HEK293 (cell line): Measurements from ENCODE around the gene VEZF1.

Experiments
- CTCF ChIA-PET: fragments of 350-600 bp; formaldehyde crosslinking; extraction: SDS; loops from one replicate; lab custom pipeline; 2021; ENCODE audit warnings: antibody characterized with exemption; lab: Yijun Ruan, JAX
- POLR2A ChIA-PET: fragments of 300-600 bp; formaldehyde crosslinking; extraction: SDS; loops from one replicate; lab custom pipeline; 2020; ENCODE audit warnings: antibody characterized with exemption, inconsistent platforms; lab: Yijun Ruan, JAX
- H3K27ac ChIP-seq: fragments of 200-500 bp; sonication (Bioruptor generic); 2 replicates; pipeline ENCODE4 v1.5.1; 2014; ENCODE audit warnings: low read depth, low read length, control low read depth, inconsistent platforms; ENCODE audit errors: extremely low read depth
- H3K36me3 ChIP-seq, 2 experiments: fragments of 200-500 bp in 1 of 2; sonication (Bioruptor generic) in 1 of 2; 1 replicate in 1 of 2; 2 replicates in 1 of 2; pipeline ENCODE4 v1.5.1; 2014 to 2017; ENCODE audit warnings: inconsistent platforms in 2 of 2, low read length in 2 of 2; ENCODE audit not compliant: control insufficient read depth in 2 of 2, insufficient read depth in 1 of 2
- H3K4me1 ChIP-seq: fragments of 200-500 bp; sonication (Bioruptor generic); 2 replicates; pipeline ENCODE4 v1.5.1; 2014; ENCODE audit warnings: mild to moderate bottlenecking, low read length, inconsistent platforms; ENCODE audit not compliant: control insufficient read depth, insufficient read depth
- H3K4me3 ChIP-seq: 2 replicates; pipeline ENCODE4 v1.5.1; 2011; ENCODE audit warnings: low read depth, mild to moderate bottlenecking, control low read depth, low read length, moderate library complexity
- H3K9me3 ChIP-seq: fragments of 200-500 bp; sonication (Bioruptor generic); 2 replicates; pipeline ENCODE4 v1.5.1; 2014; ENCODE audit warnings: low read depth, low read length, inconsistent platforms; ENCODE audit not compliant: control insufficient read depth, insufficient read depth
- BCL11A ChIP-seq: fragments of 450-650 bp; formaldehyde crosslinking; IDR thresholded peaks from 2 replicates; pipeline ENCODE4 v1.5.1; 2016; ENCODE audit warnings: low read depth, missing biosample characterization, missing genetic modification characterization
- GLIS2 ChIP-seq: fragments of 450-650 bp; formaldehyde crosslinking; IDR thresholded peaks from 2 replicates; pipeline ENCODE4 v1.5.1; 2016; ENCODE audit warnings: missing biosample characterization, missing genetic modification characterization
- HIC1 ChIP-seq: fragments of 450-650 bp; formaldehyde crosslinking; IDR thresholded peaks from 2 replicates; pipeline ENCODE4 v1.5.1; 2016; ENCODE audit warnings: missing biosample characterization, missing genetic modification characterization
- KLF10 ChIP-seq: fragments of 450-650 bp; IDR thresholded peaks from 2 replicates; pipeline ENCODE4 v1.5.1; 2018; ENCODE audit warnings: missing biosample characterization, mild to moderate bottlenecking, missing genetic modification characterization
- KLF17 ChIP-seq: fragments of 450-650 bp; formaldehyde crosslinking; IDR thresholded peaks from 2 replicates; pipeline ENCODE4 v1.5.1; 2016; ENCODE audit warnings: missing biosample characterization, missing genetic modification characterization
- RBAK ChIP-seq: fragments of 450-650 bp; formaldehyde crosslinking; IDR thresholded peaks from 2 replicates; pipeline ENCODE4 v1.5.1; 2016; ENCODE audit warnings: missing biosample characterization, missing genetic modification characterization
- SALL2 ChIP-seq: fragments of 450-650 bp; formaldehyde crosslinking; IDR thresholded peaks from 2 replicates; pipeline ENCODE4 v1.5.0; 2017; ENCODE audit warnings: missing biosample characterization, mild to moderate bottlenecking, missing genetic modification characterization, borderline replicate concordance
- SCRT1 ChIP-seq: fragments of 450-650 bp; formaldehyde crosslinking; IDR thresholded peaks from 2 replicates; pipeline ENCODE4 v1.5.1; 2016; ENCODE audit warnings: missing biosample characterization, missing genetic modification characterization, borderline replicate concordance
- SCRT2 ChIP-seq: fragments of 450-650 bp; formaldehyde crosslinking; IDR thresholded peaks from 2 replicates; pipeline ENCODE4 v1.5.1; 2016; ENCODE audit warnings: missing biosample characterization, missing genetic modification characterization
- SP3 ChIP-seq: fragments of 450-650 bp; formaldehyde crosslinking; IDR thresholded peaks from 2 replicates; pipeline ENCODE4 v1.5.1; 2016; ENCODE audit warnings: missing biosample characterization, missing genetic modification characterization
- ZBTB44 ChIP-seq: fragments of 450-650 bp; IDR thresholded peaks from 2 replicates; pipeline ENCODE4 v1.5.1; 2018; ENCODE audit warnings: missing biosample characterization, mild to moderate bottlenecking, missing genetic modification characterization
- ZNF121 ChIP-seq: fragments of 450-650 bp; formaldehyde crosslinking; IDR thresholded peaks from 2 replicates; pipeline ENCODE4 v1.5.1; 2016; ENCODE audit warnings: missing biosample characterization, missing genetic modification characterization
- ZNF184 ChIP-seq: fragments of 450-650 bp; IDR thresholded peaks from 2 replicates; pipeline ENCODE4 v1.5.1; 2018; ENCODE audit warnings: missing biosample characterization, mild to moderate bottlenecking, missing genetic modification characterization
- ZNF221 ChIP-seq: fragments of 450-650 bp; formaldehyde crosslinking; IDR thresholded peaks from 2 replicates; pipeline ENCODE4 v1.5.1; 2017; ENCODE audit warnings: missing biosample characterization, missing genetic modification characterization, borderline replicate concordance
- ZNF530 ChIP-seq: fragments of 450-650 bp; formaldehyde crosslinking; IDR thresholded peaks from 2 replicates; pipeline ENCODE4 v1.5.1; 2016; ENCODE audit warnings: low read depth, missing biosample characterization, missing genetic modification characterization
- ZNF548 ChIP-seq: fragments of 450-650 bp; formaldehyde crosslinking; IDR thresholded peaks from 2 replicates; pipeline ENCODE4 v1.5.1; 2016; ENCODE audit warnings: missing biosample characterization, missing genetic modification characterization
- ZNF561 ChIP-seq: fragments of 450-650 bp; IDR thresholded peaks from 2 replicates; pipeline ENCODE4 v1.5.1; 2018; ENCODE audit warnings: missing biosample characterization, missing genetic modification characterization, borderline replicate concordance
- ZNF624 ChIP-seq: fragments of 450-650 bp; formaldehyde crosslinking; IDR thresholded peaks from 2 replicates; pipeline ENCODE4 v1.5.1; 2017; ENCODE audit warnings: missing biosample characterization, missing genetic modification characterization
- ZNF670 ChIP-seq: fragments of 450-650 bp; formaldehyde crosslinking; IDR thresholded peaks from 2 replicates; pipeline ENCODE4 v1.5.1; 2016; ENCODE audit warnings: missing biosample characterization, missing genetic modification characterization, low read depth
- ZNF704 ChIP-seq: fragments of 450-650 bp; formaldehyde crosslinking; IDR thresholded peaks from 2 replicates; pipeline ENCODE4 v1.5.1; 2016; ENCODE audit warnings: missing biosample characterization, missing genetic modification characterization

The VEZF1 gene

GRCh38 chr17:57982452-57983170, 5.4 kb downstream of the VEZF1 start:
- Histone ChIP-seq H3K4me1 (peaks cover 26% of the 10 kb centered on the region), H3K4me3 (no peak overlapping the region), H3K9me3 (no peaks in the 10 kb centered on the region), H3K36me3 (peaks cover 48 to 61% of the 10 kb centered on the region in 2 experiments), H3K27ac (no peak overlapping the region)
- ChIA-PET CTCF (interaction anchor here (0.7 to 3.9 kb wide), 10 partner anchors 12 to 125 kb away, joined by 3 to 18 read pairs (median 4); partner anchors contain the start of gene CUEDC1), POLR2A (interaction anchor here (1.2 to 1.7 kb wide), 2 partner anchors 100 to 133 kb away, joined by 3 to 4 read pairs; partner anchors contain the start of gene MRPS23)
- TF ChIP-seq ZNF121 (tag by site-specific recombination) (no peak), SCRT2 (no peak), SP3 (tag by site-specific recombination) (no peak), GLIS2 (tag by site-specific recombination) (no peak), ZNF561 (tag by site-specific recombination) (no peak), BCL11A (tag by site-specific recombination) (no peak), KLF10 (tag by site-specific recombination) (no peak), HIC1 (tag by site-specific recombination) (no peak), ZNF624 (tag by site-specific recombination) (no peak), ZNF221 (tag by site-specific recombination) (no peak), ZNF704 (tag by site-specific recombination) (no peak), SALL2 (no peak), ZNF548 (tag by site-specific recombination) (no peak), RBAK (tag by site-specific recombination) (no peak), SCRT1 (tag by site-specific recombination) (no peak), ZNF530 (tag by site-specific recombination) (no peak), ZBTB44 (tag by site-specific recombination) (no peak), ZNF184 (tag by site-specific recombination) (no peak), ZNF670 (tag by site-specific recombination) (no peak)

- Histone ChIP-seq H3K9me3 (no peaks in the 10 kb centered on the region), H3K4me3 (no peak overlapping the region), H3K36me3 (peaks cover 68 to 81% of the 10 kb centered on the region in 2 experiments), H3K27ac (no peak overlapping the region), H3K4me1 (peaks cover 16% of the 10 kb centered on the region)
- no peak for TF ChIP-seq KLF17 (tag by site-specific recombination)
- ChIA-PET POLR2A (interaction anchor here (1.1 to 2.1 kb wide), 2 partner anchors 11 to 24 kb away, joined by 4 to 6 read pairs; partner anchors contain the start of gene CUEDC1), CTCF (interaction anchor here (0.5 to 3.9 kb wide), 11 partner anchors 9 to 269 kb away, joined by 3 to 18 read pairs (median 4); no protein-coding TSS in a partner anchor)
Measured at GRCh38 chr17:57980522-57980921, 7.5 kb downstream of the VEZF1 start.
